Measurements from ENCODE around the gene HLA-DQA1. TPM values are rescaled to one million over a fixed set of nuclear protein-coding genes. Genes with fewer than 3 reads are reported as not detected.

Gene HLA-DQA1
- total and polyA plus RNA-seq, 2 experiments from 2014 or later = not detected

- no peaks in the 10 kb centered on the region for H4K20me1 ChIP-seq (ENCODE audit: insufficient read depth, poor library complexity, severe bottlenecking)
- no peaks in the 10 kb centered on the region for H3K9me2 ChIP-seq (replicated peaks; ENCODE audit: insufficient read depth)
- no peak overlapping the region for H3K4me3 ChIP-seq
- H3K4me2 ChIP-seq = no peak overlapping the region
- TF ChIP-seq EZH2 (IDR thresholded peaks at IDR 0.05; ENCODE audit: borderline replicate concordance) = no peak
- TF ChIP-seq CTCF (IDR thresholded peaks at IDR 0.05; ENCODE audit: poor library complexity) = no peak
- no peak for TF ChIP-seq EZH2phosphoT487 (IDR thresholded peaks at IDR 0.05; ENCODE audit: low read depth, severe bottlenecking, unreplicated experiment)
- H3K36me3 ChIP-seq (replicated peaks; ENCODE audit: insufficient read depth, low read depth) = no peaks in the 10 kb centered on the region
- no peaks in the 10 kb centered on the region for H3K79me2 ChIP-seq
- DNase-seq (ENCODE audit: low spot score) = no peak
- H3K27ac ChIP-seq = no peak overlapping the region
- WGBS (ENCODE audit: low lambda C conversion rate, missing lambda C conversion rate) = 92% methylated on average over 3 of the region's 3 CpGs
- no peak overlapping the region for H2AFZ ChIP-seq
- no peaks in the 10 kb centered on the region for H3K4me1 ChIP-seq (ENCODE audit: insufficient read depth)
- no peaks in the 10 kb centered on the region for H3K9me3 ChIP-seq (ENCODE audit: low read depth)
- no peaks in the 10 kb centered on the region for H3K27me3 ChIP-seq
Measured at GRCh38 chr6:32610682-32611296, 26.4 kb upstream of the HLA-DQA1 start.

- 95% methylated on average over 6 of the region's 6 CpGs for WGBS (ENCODE audit: low lambda C conversion rate, missing lambda C conversion rate)
- TF ChIP-seq EZH2phosphoT487 (IDR thresholded peaks at IDR 0.05; ENCODE audit: low read depth, severe bottlenecking, unreplicated experiment) = no peak
- no peak for TF ChIP-seq CTCF (IDR thresholded peaks at IDR 0.05; ENCODE audit: poor library complexity)
- TF ChIP-seq EZH2 (IDR thresholded peaks at IDR 0.05; ENCODE audit: borderline replicate concordance) = no peak
Measured at GRCh38 chr6:32613475-32613874, 23.7 kb upstream of the HLA-DQA1 start.

GRCh38 chr6:32614366-32615081, 22.7 kb upstream of the HLA-DQA1 start:
- Histone ChIP-seq H2AFZ (no peak overlapping the region), H3K27me3 (no peaks in the 10 kb centered on the region), H3K4me2 (no peak overlapping the region), H3K9me3 (ENCODE audit: low read depth) (no peaks in the 10 kb centered on the region), H3K36me3 (replicated peaks; ENCODE audit: insufficient read depth, low read depth) (no peaks in the 10 kb centered on the region), H4K20me1 (ENCODE audit: insufficient read depth, poor library complexity, severe bottlenecking) (no peaks in the 10 kb centered on the region), H3K79me2 (no peaks in the 10 kb centered on the region), H3K9me2 (replicated peaks; ENCODE audit: insufficient read depth) (no peaks in the 10 kb centered on the region), H3K27ac (no peak overlapping the region), H3K4me3 (no peak overlapping the region), H3K4me1 (ENCODE audit: insufficient read depth) (no peaks in the 10 kb centered on the region)
- TF ChIP-seq CTCF (IDR thresholded peaks at IDR 0.05; ENCODE audit: poor library complexity) = no peak
- TF ChIP-seq EZH2phosphoT487 (IDR thresholded peaks at IDR 0.05; ENCODE audit: low read depth, severe bottlenecking, unreplicated experiment) = no peak
- TF ChIP-seq EZH2 (IDR thresholded peaks at IDR 0.05; ENCODE audit: borderline replicate concordance) = no peak
- DNase-seq (ENCODE audit: low spot score) = no peak
- WGBS (ENCODE audit: low lambda C conversion rate, missing lambda C conversion rate) = 87% methylated on average over 1 of the region's 1 CpG

More at GRCh38 chr6:32613475-32613874, 23.7 kb upstream of the HLA-DQA1 start:
- Histone ChIP-seq H4K20me1 (ENCODE audit: insufficient read depth, poor library complexity, severe bottlenecking) (no peaks in the 10 kb centered on the region), H3K4me1 (ENCODE audit: insufficient read depth) (no peaks in the 10 kb centered on the region), H3K4me2 (no peak overlapping the region), H2AFZ (no peak overlapping the region), H3K4me3 (no peak overlapping the region), H3K27me3 (no peaks in the 10 kb centered on the region), H3K9me3 (ENCODE audit: low read depth) (no peaks in the 10 kb centered on the region), H3K27ac (no peak overlapping the region), H3K79me2 (no peaks in the 10 kb centered on the region), H3K9me2 (replicated peaks; ENCODE audit: insufficient read depth) (no peaks in the 10 kb centered on the region), H3K36me3 (replicated peaks; ENCODE audit: insufficient read depth, low read depth) (no peaks in the 10 kb centered on the region)
- no peak for DNase-seq (ENCODE audit: low spot score)
